Spleen (tissue), 11 donors: Measurements from ENCODE around the gene PGP. TPM values are rescaled to one million over a fixed set of nuclear protein-coding genes. Genes with fewer than 3 reads are reported as not detected.
A peak's percentile ranks its signal among the peaks of the same experiment; 100 is the strongest.

Experiments used
- DNase-seq: peaks from one replicate; pipeline ENCODE4 v3.0.0-alpha.2; 2020
- H3K27ac ChIP-seq, 8 donors: fragments of 200-600 bp; sonication (generic) in 7 of 8; 1 replicate in 4 of 8; 2 replicates in 4 of 8; pipeline versions ENCODE4 v1.5.0 to v1.8.0; 2016 to 2021; ENCODE audit warnings: inconsistent platforms in 4 of 8, mild to moderate bottlenecking in 4 of 8, moderate library complexity in 1 of 8
- H3K27me3 ChIP-seq, 7 donors: fragments of 200-600 bp; sonication (generic) in 6 of 7; replicated peaks in 1 of 7; 1 replicate in 4 of 7; 2 replicates in 3 of 7; pipeline versions ENCODE4 v1.5.0 to v1.8.0; 2016 to 2021; ENCODE audit warnings: inconsistent platforms in 3 of 7, mild to moderate bottlenecking in 1 of 7
- H3K36me3 ChIP-seq, 6 donors: fragments of 200-600 bp; sonication (generic) in 5 of 6; 1 replicate in 4 of 6; 2 replicates in 2 of 6; pipeline versions ENCODE4 v1.5.0 to v1.8.0; 2016 to 2021; ENCODE audit warnings: inconsistent platforms in 2 of 6
- H3K4me1 ChIP-seq, 6 donors: fragments of 200-600 bp; sonication (generic) in 5 of 6; 1 replicate in 3 of 6; 2 replicates in 3 of 6; pipeline versions ENCODE4 v1.5.0 to v1.8.0; 2016 to 2021; ENCODE audit warnings: inconsistent platforms in 3 of 6
- H3K4me3 ChIP-seq, 8 donors: fragments of 200-600 bp; sonication (generic) in 7 of 8; 1 replicate in 4 of 8; 2 replicates in 4 of 8; pipeline versions ENCODE4 v1.5.0 to v1.8.0; 2016 to 2021; ENCODE audit warnings: inconsistent platforms in 4 of 8, mild to moderate bottlenecking in 4 of 8, moderate library complexity in 2 of 8
- H3K9me3 ChIP-seq, 8 donors: fragments of 200-600 bp; sonication (generic) in 7 of 8; 1 replicate in 4 of 8; 2 replicates in 4 of 8; pipeline versions ENCODE4 v1.5.0 to v1.8.0; 2016 to 2021; ENCODE audit warnings: inconsistent platforms in 4 of 8
- POLR2A ChIP-seq, 3 donors: fragments of 450-650 bp; IDR thresholded peaks; one replicate each; pipeline ENCODE4 v1.5.1; 2017; ENCODE audit warnings: antibody characterized with exemption in 3 of 3, mild to moderate bottlenecking in 1 of 3
- POLR2AphosphoS5 ChIP-seq, 3 donors: sonication (generic); formaldehyde crosslinking; IDR thresholded peaks; one replicate each; pipeline ENCODE4 v1.5.1; 2017; ENCODE audit warnings: antibody characterized with exemption in 3 of 3
- WGBS, 5 donors: extraction: QIAGEN DNeasy Blood & Tissue Kit in 3 of 5; methylation state at CpG; one replicate each; pipeline versions ENCODE4 v1.1.5 to v1.1.7; 2013 to 2018; 5-methylcytosine and 5-hydroxymethylcytosine counted together
- intact Hi-C: fragments of 100-400 bp; cut with DNase I; formaldehyde crosslinking; loops from one replicate; pipeline ENCODE4 v1.15.0; 2023; ENCODE audit warnings: low total_unique reads
- polyA plus RNA-seq, 3 donors: library from polyadenylated mRNA; stranded (reverse); fragments of 200-250 nt; gene quantifications; one replicate each; pipeline ENCODE4 v1.2.1, GENCODE V29; 2013
- total RNA-seq, 7 donors: library from RNA; depleted of rRNA in 3 of 7; stranded (reverse); fragments of >200 nt in 3 of 7; fragmentation: NEBNext Ultra II Directional in 4 of 7; extraction: Animal tissue kit (Norgen Biotek cat#: 25700) in 4 of 7; gene quantifications; one replicate each; pipeline versions ENCODE4 v1.1.0 to v1.2.1, GENCODE V29; 2016 to 2021
- TF ChIP-seq, protein P1 (sequence below), 11 experiments: fragments of 200-600 bp in 7 of 11; fragments of 450-650 bp in 4 of 11; sonication (generic) in 4 of 11; IDR thresholded peaks in 8 of 11; conservative IDR thresholded peaks in 3 of 11; 1 replicate in 7 of 11; 2 replicates in 4 of 11; pipeline versions ENCODE4 v1.4.0 to v1.8.0; 2016 to 2021; ENCODE audit warnings: antibody characterized with exemption in 11 of 11, inconsistent platforms in 4 of 11, mild to moderate bottlenecking in 1 of 11
- donor health status: healthy with polysubstance abuse.
- donor health status: DM: no; HTN: no; CAD: no; lungs with moderate emphysema.
- donor health status: DM: no; HTN: no; CAD: no.
- donor health status: Bipolar disorder and iron deficiency.
- donor health status: healthy.
- donor health status: DM: no; HTN: no; CAD: no.
- donor health status: DM: yes; HTN: yes; CAD: no.

Gene PGP
- total and polyA plus RNA-seq, 10 donors, result 9.3 to 20.2 (median 13.7) TPM

DNA sequence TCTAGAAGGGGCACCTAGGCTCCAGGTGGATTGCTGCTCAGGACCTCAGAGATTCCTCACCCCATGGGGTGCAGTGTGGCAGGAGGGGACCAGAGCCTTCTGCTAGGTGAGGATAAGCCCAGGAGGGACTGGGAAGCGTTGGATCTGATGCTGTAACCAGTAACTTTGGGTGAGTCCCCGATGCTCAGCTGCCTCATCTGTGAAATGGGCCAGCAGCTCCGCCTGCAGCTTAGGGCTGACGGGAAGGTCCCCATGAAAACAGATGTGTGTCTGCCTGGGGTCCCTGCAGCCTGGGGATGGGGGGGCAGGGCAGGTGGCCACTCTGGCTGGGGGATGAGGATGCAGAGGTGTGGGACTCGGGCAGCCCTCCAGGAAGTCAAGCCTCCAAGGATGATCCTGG, 15.5 kb downstream of the PGP start:
- no peak for DNase-seq
- Histone ChIP-seq H3K4me3 (no peak overlapping the region), H3K27ac (no peak overlapping the region), H3K4me1 (peaks cover 9 to 22% (median 17%) of the 10 kb centered on the region in 6 donors), H3K9me3 (no peaks in the 10 kb centered on the region), H3K27me3 (peaks cover 9 to 59% (median 37%) of the 10 kb centered on the region in 7 donors), H3K36me3 (no peaks in the 10 kb centered on the region)
- intact Hi-C loops, result no loop called here
- TF ChIP-seq, protein P1, sequence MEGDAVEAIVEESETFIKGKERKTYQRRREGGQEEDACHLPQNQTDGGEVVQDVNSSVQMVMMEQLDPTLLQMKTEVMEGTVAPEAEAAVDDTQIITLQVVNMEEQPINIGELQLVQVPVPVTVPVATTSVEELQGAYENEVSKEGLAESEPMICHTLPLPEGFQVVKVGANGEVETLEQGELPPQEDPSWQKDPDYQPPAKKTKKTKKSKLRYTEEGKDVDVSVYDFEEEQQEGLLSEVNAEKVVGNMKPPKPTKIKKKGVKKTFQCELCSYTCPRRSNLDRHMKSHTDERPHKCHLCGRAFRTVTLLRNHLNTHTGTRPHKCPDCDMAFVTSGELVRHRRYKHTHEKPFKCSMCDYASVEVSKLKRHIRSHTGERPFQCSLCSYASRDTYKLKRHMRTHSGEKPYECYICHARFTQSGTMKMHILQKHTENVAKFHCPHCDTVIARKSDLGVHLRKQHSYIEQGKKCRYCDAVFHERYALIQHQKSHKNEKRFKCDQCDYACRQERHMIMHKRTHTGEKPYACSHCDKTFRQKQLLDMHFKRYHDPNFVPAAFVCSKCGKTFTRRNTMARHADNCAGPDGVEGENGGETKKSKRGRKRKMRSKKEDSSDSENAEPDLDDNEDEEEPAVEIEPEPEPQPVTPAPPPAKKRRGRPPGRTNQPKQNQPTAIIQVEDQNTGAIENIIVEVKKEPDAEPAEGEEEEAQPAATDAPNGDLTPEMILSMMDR (IDR thresholded peaks at IDR 0.05 in 8 of 11, conservative IDR thresholded peaks at IDR 0.05 in 3 of 11), result no peak
- no peak for TF ChIP-seq POLR2AphosphoS5 (IDR thresholded peaks at IDR 0.05)
- no peak for TF ChIP-seq POLR2A (IDR thresholded peaks at IDR 0.05)
- WGBS, 5 donors, result 67 to 89% (median 76%) methylated on average over 4 to 5 of the region's 5 CpGs

GRCh38 chr16:2198283-2198682, 16.4 kb downstream of the PGP start:
- no peak for TF ChIP-seq POLR2A (IDR thresholded peaks at IDR 0.05)
- no peak for TF ChIP-seq POLR2AphosphoS5 (IDR thresholded peaks at IDR 0.05)
- TF ChIP-seq, protein P1 (IDR thresholded peaks at IDR 0.05 in 8 of 11, conservative IDR thresholded peaks at IDR 0.05 in 3 of 11), result no peak
- DNase-seq, result no peak
- WGBS, 5 donors, result 58 to 74% (median 69%) methylated on average over 4 of the region's 4 CpGs
- H3K27ac ChIP-seq, result no peak overlapping the region
- H3K9me3 ChIP-seq, result no peaks in the 10 kb centered on the region
- no peak overlapping the region for H3K4me3 ChIP-seq
- peaks cover 9 to 67% (median 43%) of the 10 kb centered on the region in 7 donors for H3K27me3 ChIP-seq
- H3K36me3 ChIP-seq, result no peaks in the 10 kb centered on the region
- peaks cover 9 to 22% (median 17%) of the 10 kb centered on the region in 6 donors for H3K4me1 ChIP-seq
- intact Hi-C loops, result no loop called here

GRCh38 chr16:2197765-2198164, 16.9 kb downstream of the PGP start:
- Histone ChIP-seq H3K27me3 (peaks cover 9 to 67% (median 43%) of the 10 kb centered on the region in 7 donors), H3K27ac (no peak overlapping the region), H3K36me3 (no peaks in the 10 kb centered on the region), H3K4me3 (no peak overlapping the region), H3K9me3 (no peaks in the 10 kb centered on the region), H3K4me1 (peaks cover 9 to 22% (median 17%) of the 10 kb centered on the region in 6 donors)
- 66 to 88% (median 82%) methylated on average over 5 to 6 of the region's 6 CpGs for WGBS, 5 donors
- TF ChIP-seq, protein P1 (IDR thresholded peaks at IDR 0.05 in 8 of 11, conservative IDR thresholded peaks at IDR 0.05 in 3 of 11), result no peak
- TF ChIP-seq POLR2AphosphoS5 (IDR thresholded peaks at IDR 0.05), result no peak
- TF ChIP-seq POLR2A (IDR thresholded peaks at IDR 0.05), result no peak
- intact Hi-C loops, result no loop called here
- no peak for DNase-seq

GRCh38 chr16:2196981-2197511, 17.6 kb downstream of the PGP start:
- TF ChIP-seq, protein P1 (IDR thresholded peaks at IDR 0.05 in 8 of 11, conservative IDR thresholded peaks at IDR 0.05 in 3 of 11), result no peak
- TF ChIP-seq POLR2A (IDR thresholded peaks at IDR 0.05) (no peak), POLR2AphosphoS5 (IDR thresholded peaks at IDR 0.05) (no peak)
- no peak for DNase-seq

More at GRCh38 chr16:2196981-2197511, 17.6 kb downstream of the PGP start:
- intact Hi-C loops, result no loop called here
- 11 to 44% (median 25%) methylated on average over 13 to 32 of the region's 32 CpGs for WGBS, 5 donors
- Histone ChIP-seq H3K36me3 (no peaks in the 10 kb centered on the region), H3K4me1 (peaks cover 9 to 22% (median 17%) of the 10 kb centered on the region in 6 donors), H3K27me3 (peaks cover 9 to 67% (median 43%) of the 10 kb centered on the region in 7 donors), H3K9me3 (no peaks in the 10 kb centered on the region), H3K4me3 (peak overlapping the region in 5 of 8 donors; percentile 9 to 70 (median 23)), H3K27ac (no peak overlapping the region)
